Chondrocyte (in vitro differentiated cells): ENCODE data around the gene TRIM67. TPM values are rescaled to one million over a fixed set of nuclear protein-coding genes. Genes with fewer than 3 reads are reported as not detected.

Source experiments
- DNase-seq: peaks from one replicate; pipeline ENCODE4 v3.0.0; 2021; ENCODE audit warnings: mixed read lengths, low spot score
- H3K27ac Mint-ChIP-seq: one replicate; pipeline ENCODE4 v1.8.0; 2021; ENCODE audit warnings: mild to moderate bottlenecking, moderate library complexity, mixed read lengths; ENCODE audit not compliant: unreplicated experiment
- H3K27me3 Mint-ChIP-seq: 2 replicates; pipeline ENCODE4 v1.8.0; 2021; ENCODE audit warnings: low read depth, mixed read lengths
- H3K36me3 Mint-ChIP-seq: 2 replicates; pipeline ENCODE4 v1.8.0; 2021; ENCODE audit warnings: low read depth, mixed read lengths
- H3K4me1 Mint-ChIP-seq: 2 replicates; pipeline ENCODE4 v1.8.0; 2021; ENCODE audit warnings: low read depth, mild to moderate bottlenecking, mixed read lengths
- H3K4me3 Mint-ChIP-seq: one replicate; pipeline ENCODE4 v1.8.0; 2021; ENCODE audit warnings: mild to moderate bottlenecking, moderate library complexity, mixed read lengths; ENCODE audit not compliant: unreplicated experiment
- H3K9me3 Mint-ChIP-seq: 2 replicates; pipeline ENCODE4 v1.8.0; 2021; ENCODE audit warnings: low read depth, mixed read lengths
- CTCF ChIP-seq: fragments of 200-600 bp; sonication (generic); IDR thresholded peaks from 2 replicates; pipeline ENCODE4 v1.5.0; 2021; ENCODE audit warnings: antibody characterized with exemption, mild to moderate bottlenecking, moderate library complexity
- total RNA-seq: library from RNA; stranded (reverse); gene quantifications from 3 replicates; pipeline ENCODE4 v1.2.1, GENCODE V29; 2021

TRIM67 gene
- total RNA-seq, 1 donor from 2014 or later = 1.2 TPM

- Mint-ChIP-seq H3K27me3 (peaks cover 27% of the 10 kb centered on the region), H3K27ac (no peak overlapping the region), H3K4me1 (peaks cover 5% of the 10 kb centered on the region), H3K9me3 (peaks cover 11% of the 10 kb centered on the region), H3K4me3 (no peak overlapping the region), H3K36me3 (peaks cover 7% of the 10 kb centered on the region)
- DNase-seq = no peak
- TF ChIP-seq CTCF = no peak
Measured at GRCh38 chr1:231189683-231190270, 27.9 kb downstream of the TRIM67 start.

GRCh38 chr1:231190456-231190855 lies 28.6 kb downstream of the TRIM67 start:
- H3K27ac Mint-ChIP-seq = no peak overlapping the region

GRCh38 chr1:231192620-231193163 lies 30.8 kb downstream of the TRIM67 start:
- Mint-ChIP-seq H3K27me3 (peaks cover 26% of the 10 kb centered on the region), H3K9me3 (peaks cover 11% of the 10 kb centered on the region)

More at GRCh38 chr1:231190456-231190855, 28.6 kb downstream of the TRIM67 start:
- H3K4me3 Mint-ChIP-seq = no peak overlapping the region
- no peak for DNase-seq
- peaks cover 5% of the 10 kb centered on the region for H3K4me1 Mint-ChIP-seq
- peaks cover 7% of the 10 kb centered on the region for H3K36me3 Mint-ChIP-seq
- TF ChIP-seq CTCF = no peak
- H3K9me3 Mint-ChIP-seq = peaks cover 11% of the 10 kb centered on the region
- peaks cover 27% of the 10 kb centered on the region for H3K27me3 Mint-ChIP-seq

GRCh38 chr1:231193710-231194340 lies 32.0 kb downstream of the TRIM67 start:
- no peak for DNase-seq
- H3K9me3 Mint-ChIP-seq = peaks cover 11% of the 10 kb centered on the region
- no peak overlapping the region for H3K4me3 Mint-ChIP-seq
- TF ChIP-seq CTCF = no peak
- no peak overlapping the region for H3K27ac Mint-ChIP-seq
- H3K36me3 Mint-ChIP-seq = peaks cover 4% of the 10 kb centered on the region
- H3K4me1 Mint-ChIP-seq = peaks cover 5% of the 10 kb centered on the region
- peaks cover 15% of the 10 kb centered on the region for H3K27me3 Mint-ChIP-seq

More at GRCh38 chr1:231192620-231193163, 30.8 kb downstream of the TRIM67 start:
- TF ChIP-seq CTCF = no peak
- peaks cover 4% of the 10 kb centered on the region for H3K36me3 Mint-ChIP-seq
- peaks cover 5% of the 10 kb centered on the region for H3K4me1 Mint-ChIP-seq
- no peak overlapping the region for H3K27ac Mint-ChIP-seq
- no peak overlapping the region for H3K4me3 Mint-ChIP-seq
- DNase-seq = no peak

- TF ChIP-seq CTCF = no peak
- no peak for DNase-seq
- Mint-ChIP-seq H3K4me1 (peaks cover 5% of the 10 kb centered on the region), H3K27ac (no peak overlapping the region), H3K27me3 (peaks cover 13% of the 10 kb centered on the region), H3K36me3 (peaks cover 4% of the 10 kb centered on the region), H3K9me3 (peaks cover 6% of the 10 kb centered on the region), H3K4me3 (no peak overlapping the region)
Measured at GRCh38 chr1:231194476-231194842, 32.6 kb downstream of the TRIM67 start.
